CD4-positive, alpha-beta T cell (primary cell): Measurements from ENCODE around the gene EMP1. TPM values are rescaled to one million over a fixed set of nuclear protein-coding genes. Genes with fewer than 3 reads are reported as not detected.

Source experiments
- ATAC-seq: fragments of 200-7000 bp; cut with Tn5 transposase; one replicate; pipeline ENCODE4 v1.10.0; 2022; ENCODE audit warnings: mild to moderate bottlenecking; ENCODE audit not compliant: poor library complexity
- CTCF ChIA-PET: fragments of 350-600 bp; sonication (Branson Sonifier 250); formaldehyde crosslinking; loops from one replicate; lab custom pipeline; 2021; ENCODE audit warnings: antibody characterized with exemption, inconsistent platforms; lab: Charles Lee
- POLR2A ChIA-PET: fragments of 350-600 bp; sonication (Branson Sonifier 250); formaldehyde crosslinking; loops from one replicate; lab custom pipeline; 2021; ENCODE audit warnings: antibody characterized with exemption, inconsistent platforms; lab: Charles Lee
- DNase-seq, 14 experiments: peaks; one replicate each; pipeline ENCODE4 v3.0.0-alpha.2; 2013 to 2020; ENCODE audit warnings: mixed read lengths in 2 of 14
- H3K27ac ChIP-seq, 2 donors: one replicate each; pipeline versions ENCODE4 v1.5.1 to v1.7.0; 2013; ENCODE audit warnings: low read length in 2 of 2, low read depth in 1 of 2, mild to moderate bottlenecking in 1 of 2
- H3K27me3 ChIP-seq, 2 experiments: 1 replicate in 1 of 2; 2 replicates in 1 of 2; pipeline versions ENCODE4 v1.6.1 to v1.7.0; 2013; ENCODE audit warnings: low read length in 2 of 2, control low read depth in 1 of 2, mild to moderate bottlenecking in 1 of 2, moderate library complexity in 1 of 2; ENCODE audit not compliant: insufficient read depth in 2 of 2, control insufficient read depth in 1 of 2
- H3K36me3 ChIP-seq: one replicate; pipeline ENCODE4 v1.6.1; 2013; ENCODE audit warnings: low read length, control low read depth; ENCODE audit not compliant: insufficient read depth
- H3K4me1 ChIP-seq: one replicate; pipeline ENCODE4 v1.6.1; 2013; ENCODE audit warnings: low read length, control low read depth; ENCODE audit not compliant: insufficient read depth
- H3K4me3 ChIP-seq: one replicate; pipeline ENCODE4 v1.5.1; 2013; ENCODE audit warnings: mild to moderate bottlenecking, low read length, moderate library complexity
- H3K9me3 ChIP-seq, 2 experiments: 1 replicate in 1 of 2; 2 replicates in 1 of 2; pipeline versions ENCODE4 v1.6.1 to v1.7.0; 2013; ENCODE audit warnings: low read length in 2 of 2, mild to moderate bottlenecking in 2 of 2, control low read depth in 1 of 2, moderate library complexity in 1 of 2; ENCODE audit not compliant: control insufficient read depth in 1 of 2, insufficient read depth in 1 of 2
- H3K27ac Mint-ChIP-seq: one replicate; pipeline ENCODE4 v1.8.0; 2020; ENCODE audit warnings: mixed read lengths
- H3K27me3 Mint-ChIP-seq: one replicate; pipeline ENCODE4 v1.8.0; 2021; ENCODE audit warnings: mixed read lengths
- H3K36me3 Mint-ChIP-seq: one replicate; pipeline ENCODE4 v1.8.0; 2021; ENCODE audit warnings: low read depth, mixed read lengths
- H3K4me1 Mint-ChIP-seq: one replicate; pipeline ENCODE4 v1.8.0; 2021; ENCODE audit warnings: low read depth, mixed read lengths
- H3K4me3 Mint-ChIP-seq: one replicate; pipeline ENCODE4 v1.8.0; 2020; ENCODE audit warnings: mild to moderate bottlenecking, mixed read lengths
- H3K9me3 Mint-ChIP-seq: one replicate; pipeline ENCODE4 v1.8.0; 2020; ENCODE audit warnings: mixed read lengths
- intact Hi-C, 2 experiments: fragments of 100-400 bp; cut with DNase I in 1 of 2; cut with micrococcal nuclease in 1 of 2; formaldehyde crosslinking; loops; one replicate each; pipeline versions ENCODE4 v1.15.1 to v1.9.0; 2023 to 2025; cut with DNase I, micrococcal nuclease
- total RNA-seq, 174 experiments: library from RNA in 2 of 174; stranded (reverse) in 2 of 174; gene quantifications; one replicate each; pipeline ENCODE4 v1.2.3 and lab custom pipeline; 2021 to 2026
- TF ChIP-seq, protein P1 (sequence below): fragments of 200-600 bp; IDR thresholded peaks from one replicate; pipeline ENCODE4 v1.8.0; 2022; ENCODE audit warnings: antibody characterized with exemption, mild to moderate bottlenecking

The EMP1 gene
- total RNA-seq, 2 experiments from 2014 or later: 9.0 to 9.1 TPM

DNA sequence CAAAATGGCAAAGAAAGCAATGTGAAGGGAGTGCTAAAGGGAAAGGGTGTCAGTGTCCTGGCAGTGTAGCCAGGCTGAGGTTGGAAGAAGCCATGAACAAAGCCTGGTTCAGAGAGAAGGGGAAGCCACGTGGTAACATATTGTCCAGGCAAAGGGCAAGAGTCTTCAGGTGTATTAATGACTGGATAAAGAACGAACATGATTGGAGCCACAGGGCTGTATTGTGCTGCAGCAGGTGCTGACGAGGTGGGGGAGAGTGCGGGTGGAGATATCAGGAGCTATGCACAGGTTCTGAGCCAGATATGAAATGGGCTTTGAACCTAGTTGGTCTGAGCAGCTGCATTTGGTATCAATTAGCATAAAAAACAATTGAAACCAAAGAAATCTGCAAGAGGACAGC is 18.6 kb upstream of the EMP1 start:
- Mint-ChIP-seq H3K9me3 (no peaks in the 10 kb centered on the region), H3K4me3 (no peak overlapping the region), H3K4me1 (peaks cover 48% of the 10 kb centered on the region), H3K27ac (no peak overlapping the region), H3K36me3 (no peaks in the 10 kb centered on the region), H3K27me3 (no peaks in the 10 kb centered on the region)
- TF ChIP-seq, protein P1, sequence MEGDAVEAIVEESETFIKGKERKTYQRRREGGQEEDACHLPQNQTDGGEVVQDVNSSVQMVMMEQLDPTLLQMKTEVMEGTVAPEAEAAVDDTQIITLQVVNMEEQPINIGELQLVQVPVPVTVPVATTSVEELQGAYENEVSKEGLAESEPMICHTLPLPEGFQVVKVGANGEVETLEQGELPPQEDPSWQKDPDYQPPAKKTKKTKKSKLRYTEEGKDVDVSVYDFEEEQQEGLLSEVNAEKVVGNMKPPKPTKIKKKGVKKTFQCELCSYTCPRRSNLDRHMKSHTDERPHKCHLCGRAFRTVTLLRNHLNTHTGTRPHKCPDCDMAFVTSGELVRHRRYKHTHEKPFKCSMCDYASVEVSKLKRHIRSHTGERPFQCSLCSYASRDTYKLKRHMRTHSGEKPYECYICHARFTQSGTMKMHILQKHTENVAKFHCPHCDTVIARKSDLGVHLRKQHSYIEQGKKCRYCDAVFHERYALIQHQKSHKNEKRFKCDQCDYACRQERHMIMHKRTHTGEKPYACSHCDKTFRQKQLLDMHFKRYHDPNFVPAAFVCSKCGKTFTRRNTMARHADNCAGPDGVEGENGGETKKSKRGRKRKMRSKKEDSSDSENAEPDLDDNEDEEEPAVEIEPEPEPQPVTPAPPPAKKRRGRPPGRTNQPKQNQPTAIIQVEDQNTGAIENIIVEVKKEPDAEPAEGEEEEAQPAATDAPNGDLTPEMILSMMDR: no peak
- Histone ChIP-seq H3K9me3 (no peaks in the 10 kb centered on the region), H3K4me3 (no peak overlapping the region), H3K36me3 (no peaks in the 10 kb centered on the region), H3K27me3 (no peaks in the 10 kb centered on the region), H3K4me1 (peaks cover 22% of the 10 kb centered on the region), H3K27ac (no peak overlapping the region)
- ChIA-PET CTCF (no interaction called here), POLR2A (no interaction called here)
- ATAC-seq (no peak), DNase-seq (no peak)
- intact Hi-C loops: no loop called here

DNA sequence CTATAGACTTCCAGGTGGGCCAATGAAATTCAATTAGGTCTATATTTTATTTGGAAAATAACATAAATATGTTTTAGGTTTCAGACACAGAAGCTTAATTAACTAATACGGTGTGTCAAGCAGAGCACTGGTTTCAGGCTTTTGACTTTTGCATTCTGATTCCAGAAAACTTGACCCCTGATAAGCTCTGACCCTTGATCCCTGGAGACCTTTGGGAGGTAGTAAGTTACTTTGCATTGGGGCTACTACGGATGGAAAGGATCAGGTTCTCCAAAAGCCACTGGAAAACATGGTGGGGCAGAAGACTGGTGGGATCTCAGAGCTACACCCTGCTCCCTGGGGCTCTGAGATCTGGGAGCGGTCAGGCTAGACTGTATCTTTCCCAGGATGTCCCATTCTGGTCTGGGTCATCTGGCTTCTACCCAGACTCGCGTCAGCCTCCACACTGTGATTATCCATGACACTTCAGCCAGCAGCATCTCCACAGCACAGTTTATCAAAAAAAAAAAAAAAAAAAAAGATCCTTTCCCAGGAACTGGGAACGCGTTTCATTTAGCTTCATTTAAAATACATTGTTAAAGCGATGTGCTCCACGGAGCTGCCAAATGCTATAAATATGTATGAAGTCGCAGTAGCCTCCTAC is 17.8 kb upstream of the EMP1 start:
- no peak for ATAC-seq
- H3K4me3 ChIP-seq: peak overlapping the region; percentile 34
- H3K27me3 ChIP-seq: no peaks in the 10 kb centered on the region
- H3K4me1 ChIP-seq: peaks cover 22% of the 10 kb centered on the region
- peak overlapping the region; percentile 40 for H3K4me3 Mint-ChIP-seq
- peaks cover 41% of the 10 kb centered on the region for H3K4me1 Mint-ChIP-seq
- TF ChIP-seq, protein P1: no peak
- no peak overlapping the region for H3K27ac ChIP-seq
- peak overlapping the region; percentile 70 for H3K27ac Mint-ChIP-seq
- H3K9me3 Mint-ChIP-seq: no peaks in the 10 kb centered on the region
- intact Hi-C loops: no loop called here
- ChIA-PET POLR2A (interaction anchor here (1.3 kb wide), 1 partner anchor 14 kb away, joined by 4 read pairs; no protein-coding TSS in a partner anchor), CTCF (interaction anchor here (1.7 kb wide), 1 partner anchor 33 kb away, joined by 8 read pairs; no protein-coding TSS in a partner anchor)
- H3K36me3 ChIP-seq: no peaks in the 10 kb centered on the region
- H3K27me3 Mint-ChIP-seq: no peaks in the 10 kb centered on the region
- H3K9me3 ChIP-seq: no peaks in the 10 kb centered on the region
- DNase-seq: no peak
- H3K36me3 Mint-ChIP-seq: no peaks in the 10 kb centered on the region

DNA sequence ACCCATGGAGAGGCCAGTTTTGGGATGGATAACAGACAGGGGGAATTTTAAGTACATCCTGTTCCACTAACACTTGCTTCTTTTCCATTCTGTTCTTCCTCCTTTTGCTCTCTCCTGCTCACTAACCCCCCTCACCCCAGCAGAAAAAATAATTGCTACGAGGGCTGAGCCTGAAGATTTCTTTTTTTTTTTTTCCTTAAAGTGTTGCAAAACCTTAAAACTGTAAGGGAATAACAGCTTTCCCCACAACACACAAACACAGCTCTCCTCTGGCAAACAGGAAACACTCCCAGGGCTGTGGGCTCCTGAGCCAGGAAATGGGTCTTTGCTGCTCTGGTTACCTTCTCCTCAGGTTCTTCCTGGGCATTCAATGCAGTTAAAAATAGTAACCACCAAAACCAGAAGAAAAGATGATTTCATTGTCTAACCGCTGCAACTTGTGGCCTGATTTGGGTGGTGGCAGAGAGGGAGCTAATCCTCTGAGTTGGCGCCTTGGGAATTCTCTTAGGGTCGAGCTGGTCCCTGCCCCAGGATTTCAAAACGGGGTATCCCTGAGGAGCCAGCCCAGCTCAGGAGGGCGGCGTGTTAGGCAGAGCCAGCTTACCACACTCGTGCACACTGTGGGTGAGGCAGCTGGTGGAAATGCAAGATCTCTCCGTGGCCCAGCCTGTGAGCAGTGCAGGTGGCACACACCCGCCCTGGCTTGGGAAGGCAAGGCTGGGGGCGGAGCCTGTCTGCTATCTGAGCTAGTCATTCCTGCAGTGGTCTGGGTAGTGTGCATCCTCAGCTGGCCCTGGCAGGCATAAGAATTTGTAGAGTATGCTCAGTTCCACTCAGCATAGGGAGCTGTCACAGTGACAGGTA is 17.1 kb upstream of the EMP1 start:
- H3K4me1 Mint-ChIP-seq: peaks cover 39% of the 10 kb centered on the region
- Histone ChIP-seq H3K4me1 (peaks cover 22% of the 10 kb centered on the region), H3K27me3 (no peaks in the 10 kb centered on the region), H3K36me3 (no peaks in the 10 kb centered on the region), H3K4me3 (peak overlapping the region; percentile 34), H3K27ac (no peak overlapping the region), H3K9me3 (no peaks in the 10 kb centered on the region)
- ATAC-seq (peak; percentile 97), DNase-seq (peak; percentile 28 to 77 (median 50))
- no peaks in the 10 kb centered on the region for H3K9me3 Mint-ChIP-seq
- H3K27me3 Mint-ChIP-seq: no peaks in the 10 kb centered on the region
- ChIA-PET CTCF (interaction anchor here (1.7 kb wide), 1 partner anchor 33 kb away, joined by 8 read pairs; no protein-coding TSS in a partner anchor), POLR2A (interaction anchor here (0.7 to 1.3 kb wide), 3 partner anchors 14 to 47 kb away, joined by 3 to 4 read pairs (median 3); partner anchors contain the start of gene EMP1)
- H3K36me3 Mint-ChIP-seq: no peaks in the 10 kb centered on the region
- TF ChIP-seq, protein P1: no peak
- peak overlapping the region; percentile 70 for H3K27ac Mint-ChIP-seq
- intact Hi-C loops: no loop called here
- peak overlapping the region; percentile 40 for H3K4me3 Mint-ChIP-seq
